Measurements from ENCODE around the gene RPF1. TPM values are rescaled to one million over a fixed set of nuclear protein-coding genes. Genes with fewer than 3 reads are reported as not detected.

The RPF1 gene
- total RNA-seq, 1 experiment from 2014 or later: 36.1 TPM

DNA sequence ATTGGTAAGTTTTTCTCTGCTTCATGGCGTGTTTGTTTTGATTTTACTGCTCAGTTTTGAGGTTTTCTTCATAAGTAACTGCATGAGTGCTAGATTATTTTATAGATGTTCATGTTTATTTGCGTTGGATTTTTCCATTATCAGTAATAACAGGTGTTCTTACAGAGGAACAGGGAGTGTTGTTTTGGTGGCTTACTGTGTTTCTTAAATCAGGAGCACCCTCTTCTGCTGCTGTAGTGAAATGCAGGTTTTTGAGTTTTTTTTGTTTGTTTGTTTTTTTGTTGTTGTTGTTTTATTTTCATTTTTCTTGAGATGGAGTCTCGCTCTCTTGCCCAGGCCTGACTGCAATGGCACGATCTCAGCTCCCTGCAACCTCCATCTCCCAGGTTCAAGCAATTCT lies 62.6 kb downstream of the RPF1 start:
- no peak overlapping the region for H4K8ac ChIP-seq (replicated peaks; ENCODE audit: insufficient read length, low read depth, low read length)
- H2BK5ac ChIP-seq (ENCODE audit: insufficient read length, low read length): no peak overlapping the region
- no peaks in the 10 kb centered on the region for H4K20me1 ChIP-seq (ENCODE audit: control insufficient read depth, insufficient read depth, insufficient read length)
- no peaks in the 10 kb centered on the region for H3K79me1 ChIP-seq (ENCODE audit: insufficient read depth, low read depth, low read length, poor library complexity, severe bottlenecking)
- no peak overlapping the region for H3K56ac ChIP-seq (ENCODE audit: insufficient read length, low read depth, low read length)
- Mint-ChIP-seq H3K27ac (no peak overlapping the region; a peak in 1 of 7 replicates), H3K4me1 (no peaks in the 10 kb centered on the region), H3K9me3 (no peaks in the 10 kb centered on the region), H3K4me3 (no peak overlapping the region), H3K36me3 (ENCODE audit: insufficient read depth in 1 of 3, low read depth in 3 of 3) (no peaks in the 10 kb centered on the region), H3K27me3 (ENCODE audit: low read depth) (no peaks in the 10 kb centered on the region)
- H3K23ac ChIP-seq (ENCODE audit: insufficient read length, low read depth, low read length): no peak overlapping the region
- no peak overlapping the region for H3T11ph ChIP-seq (ENCODE audit: low read length)
- H4K91ac ChIP-seq (ENCODE audit: insufficient read length, low read depth, low read length): no peak overlapping the region
- no peaks in the 10 kb centered on the region for H3K9me3 ChIP-seq (ENCODE audit: control insufficient read depth, low read depth, low read length)
- TF ChIP-seq, protein P1, sequence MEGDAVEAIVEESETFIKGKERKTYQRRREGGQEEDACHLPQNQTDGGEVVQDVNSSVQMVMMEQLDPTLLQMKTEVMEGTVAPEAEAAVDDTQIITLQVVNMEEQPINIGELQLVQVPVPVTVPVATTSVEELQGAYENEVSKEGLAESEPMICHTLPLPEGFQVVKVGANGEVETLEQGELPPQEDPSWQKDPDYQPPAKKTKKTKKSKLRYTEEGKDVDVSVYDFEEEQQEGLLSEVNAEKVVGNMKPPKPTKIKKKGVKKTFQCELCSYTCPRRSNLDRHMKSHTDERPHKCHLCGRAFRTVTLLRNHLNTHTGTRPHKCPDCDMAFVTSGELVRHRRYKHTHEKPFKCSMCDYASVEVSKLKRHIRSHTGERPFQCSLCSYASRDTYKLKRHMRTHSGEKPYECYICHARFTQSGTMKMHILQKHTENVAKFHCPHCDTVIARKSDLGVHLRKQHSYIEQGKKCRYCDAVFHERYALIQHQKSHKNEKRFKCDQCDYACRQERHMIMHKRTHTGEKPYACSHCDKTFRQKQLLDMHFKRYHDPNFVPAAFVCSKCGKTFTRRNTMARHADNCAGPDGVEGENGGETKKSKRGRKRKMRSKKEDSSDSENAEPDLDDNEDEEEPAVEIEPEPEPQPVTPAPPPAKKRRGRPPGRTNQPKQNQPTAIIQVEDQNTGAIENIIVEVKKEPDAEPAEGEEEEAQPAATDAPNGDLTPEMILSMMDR (conservative IDR thresholded peaks at IDR 0.05): peak; percentile 61
- H3K4ac ChIP-seq (ENCODE audit: low read depth, low read length): no peak overlapping the region
- H3K27me3 ChIP-seq (ENCODE audit: insufficient read depth, low read length): no peaks in the 10 kb centered on the region
- no peak for DNase-seq
- no peak overlapping the region for H2BK12ac ChIP-seq (ENCODE audit: insufficient read length, low read depth, low read length)
- no CpG with 5 or more reads among the region's 4 CpGs for WGBS (ENCODE audit: extremely low coverage, insufficient read length, low lambda C conversion rate)
- no peak overlapping the region for H2BK20ac ChIP-seq (ENCODE audit: low read depth, low read length, poor library complexity, severe bottlenecking)
- no peak overlapping the region for H3K27ac ChIP-seq (ENCODE audit: insufficient read length, low read depth, low read length)
- no peak overlapping the region for H4K5ac ChIP-seq (ENCODE audit: insufficient read length, low read depth, low read length)
- H2BK15ac ChIP-seq (ENCODE audit: low read depth, low read length): no peak overlapping the region
- no peak overlapping the region for H3K9ac ChIP-seq (ENCODE audit: extremely low read depth, insufficient read length, low read length)
- no peak overlapping the region for H2AK5ac ChIP-seq (ENCODE audit: insufficient read length, low read length)
- no peaks in the 10 kb centered on the region for H3K79me2 ChIP-seq (ENCODE audit: insufficient read depth, low read length)
- no peaks in the 10 kb centered on the region; the same call in 1 of the 2 replicates for H3K4me1 ChIP-seq (ENCODE audit: insufficient read depth, low read length)
- H2AFZ ChIP-seq (ENCODE audit: low read length): no peak overlapping the region
- no peak overlapping the region for H3K18ac ChIP-seq (ENCODE audit: insufficient read length, low read depth, low read length)
- H3K23me2 ChIP-seq (ENCODE audit: insufficient read length, low read depth, low read length, poor library complexity, severe bottlenecking): no peaks in the 10 kb centered on the region
- no peak overlapping the region for H3K4me2 ChIP-seq (ENCODE audit: insufficient read depth, insufficient read length, low read length)
- no peak overlapping the region for H3K14ac ChIP-seq (ENCODE audit: insufficient read depth, low read length)
- no peak overlapping the region for H2BK120ac ChIP-seq (ENCODE audit: low read depth, low read length, poor library complexity, severe bottlenecking)

Other genes starting within 250 kb of the RPF1 start
- 0.61 and 0.97 TPM in 2 replicates for gene SAMD13, start 177.6 kb upstream of the RPF1 start, total RNA-seq (2021)
- not detected in 2 replicates for gene DNASE2B, start 80.8 kb upstream of the RPF1 start, total RNA-seq (2021)
- 0.61 TPM in 1 of 2 replicates, not detected in the other for gene SPATA1, start 27.1 kb downstream of the RPF1 start, total RNA-seq (2021)
- 113 and 115 TPM in 2 replicates for gene GNG5, start 27.3 kb downstream of the RPF1 start, total RNA-seq (2021)
- 2.4 and 2.8 TPM in 2 replicates for gene CTBS, start 95.2 kb downstream of the RPF1 start, total RNA-seq (2021)
- 19.0 and 19.6 TPM in 2 replicates for gene SSX2IP, start 211.2 kb downstream of the RPF1 start, total RNA-seq (2021)